ENCODE data around the gene CCDC28B. TPM values are rescaled to one million over a fixed set of nuclear protein-coding genes. Genes with fewer than 3 reads are reported as not detected.

CCDC28B gene
- polyA plus RNA-seq, 1 donor from 2014 or later: 14.0 TPM

DNA sequence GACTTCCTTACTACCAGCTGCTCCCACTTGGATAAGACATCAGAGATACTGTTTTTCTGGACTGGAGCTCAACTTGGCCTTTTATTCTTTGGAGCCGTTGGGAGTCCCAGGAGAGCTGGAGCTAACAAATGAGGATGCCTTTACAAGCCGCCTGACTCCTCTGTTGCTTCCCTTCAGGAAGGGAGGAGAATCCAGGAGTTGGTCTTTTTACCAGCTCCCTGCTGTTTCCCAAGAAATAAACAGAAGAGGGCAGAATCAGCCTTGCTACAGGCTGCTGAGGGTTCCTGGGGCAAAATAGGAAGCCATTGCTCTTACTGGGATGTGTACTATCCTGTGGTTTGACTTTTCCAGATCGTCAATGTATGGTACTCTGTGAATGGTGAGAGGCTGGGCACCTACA, 23.3 kb downstream of the CCDC28B start:
- Mint-ChIP-seq H3K9me3 (no peaks in the 10 kb centered on the region), H3K4me1 (peaks cover 12 to 27% (median 25%) of the 10 kb centered on the region in 3 donors), H3K27me3 (no peaks in the 10 kb centered on the region), H3K27ac (peak overlapping the region; percentile 23 to 99 (median 75)), H3K4me3 (peak overlapping the region; percentile 38 to 98 (median 86)), H3K36me3 (peaks cover 2% of the 10 kb centered on the region)

DNA sequence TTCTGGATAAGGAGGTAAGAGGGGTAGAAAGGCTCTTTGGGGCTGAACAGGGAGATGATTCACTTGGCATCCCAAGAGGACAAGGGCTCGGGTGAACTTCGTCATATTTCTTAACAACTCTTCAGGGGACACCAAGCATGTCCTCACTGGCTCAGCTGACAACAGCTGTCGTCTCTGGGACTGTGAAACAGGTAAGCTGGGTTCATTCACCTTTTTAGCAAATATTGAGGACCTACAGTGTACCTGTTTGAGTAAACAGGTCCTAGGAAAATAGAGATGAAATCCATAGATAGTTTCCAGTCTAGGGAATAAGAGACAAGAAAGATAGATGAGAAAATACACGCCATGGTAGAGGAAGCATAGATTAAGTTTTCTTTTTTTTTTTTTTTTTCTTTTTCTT, 23.9 kb downstream of the CCDC28B start:
- H3K27me3 Mint-ChIP-seq: no peaks in the 10 kb centered on the region

DNA sequence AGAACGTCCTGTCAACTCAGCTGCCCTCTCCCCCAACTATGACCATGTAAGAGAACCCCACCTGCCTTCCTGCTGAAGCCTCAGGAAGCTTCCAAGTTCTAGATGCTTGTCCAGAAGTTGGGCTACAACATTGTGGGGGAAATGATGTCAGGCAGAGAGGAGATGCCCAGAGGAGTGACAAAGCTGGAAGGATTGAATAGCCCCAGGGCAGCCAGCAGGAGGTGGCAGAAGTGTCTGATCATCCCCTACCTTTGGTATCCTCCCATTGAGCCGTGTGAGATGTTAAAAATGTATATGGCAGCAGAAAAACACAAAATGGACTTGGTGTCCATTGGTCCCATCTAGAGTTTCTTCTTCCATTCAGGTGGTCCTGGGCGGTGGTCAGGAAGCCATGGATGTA, 28.4 kb downstream of the CCDC28B start:
- peaks cover 7% of the 10 kb centered on the region for H3K36me3 Mint-ChIP-seq
- no peaks in the 10 kb centered on the region for H3K9me3 Mint-ChIP-seq
- H3K27ac Mint-ChIP-seq: peak overlapping the region in 1 of 3 donors; percentile 53
- H3K27me3 Mint-ChIP-seq: no peaks in the 10 kb centered on the region
- peaks cover 5 to 15% (median 7%) of the 10 kb centered on the region in 3 donors for H3K4me1 Mint-ChIP-seq
- peak overlapping the region in 1 of 4 donors; percentile 52 for H3K4me3 Mint-ChIP-seq

More for the DNA sequence above, 23.9 kb downstream of the CCDC28B start:
- Mint-ChIP-seq H3K36me3 (peaks cover 2% of the 10 kb centered on the region), H3K27ac (peak overlapping the region; percentile 23 to 90 (median 75)), H3K9me3 (no peaks in the 10 kb centered on the region), H3K4me3 (peak overlapping the region in 3 of 4 donors; percentile 78 to 98 (median 93)), H3K4me1 (peaks cover 12 to 27% (median 24%) of the 10 kb centered on the region in 3 donors)

DNA sequence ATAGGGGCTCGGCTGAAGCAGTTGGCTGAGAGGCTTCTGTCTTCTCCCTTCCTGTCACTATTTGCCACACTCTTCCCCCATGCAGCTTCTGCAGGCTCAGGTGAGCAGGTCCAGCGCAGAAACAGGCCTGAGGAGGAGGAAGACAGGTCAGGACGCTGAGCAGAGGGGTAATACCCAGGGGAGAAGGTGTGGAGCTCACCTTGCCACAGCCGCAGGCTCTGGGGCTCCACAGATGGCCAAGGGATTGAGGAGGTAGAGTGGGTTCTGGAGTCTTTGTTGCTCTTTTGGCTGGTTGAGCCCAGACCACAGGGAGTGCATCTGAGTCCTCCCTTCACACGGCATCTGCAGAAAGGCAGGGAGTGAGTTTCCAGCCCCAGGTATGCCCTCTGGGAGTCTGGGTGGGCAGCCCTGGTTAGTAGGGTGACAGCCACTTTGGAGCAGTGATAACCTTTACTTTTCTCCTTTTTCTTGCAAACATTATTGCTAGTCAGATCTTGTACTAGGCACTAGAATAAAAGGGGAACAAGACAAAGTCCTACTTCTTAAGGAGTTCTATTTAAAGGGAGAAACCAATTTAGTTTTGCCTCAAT, 31.5 kb downstream of the CCDC28B start:
- no peak overlapping the region for H3K4me3 Mint-ChIP-seq

DNA sequence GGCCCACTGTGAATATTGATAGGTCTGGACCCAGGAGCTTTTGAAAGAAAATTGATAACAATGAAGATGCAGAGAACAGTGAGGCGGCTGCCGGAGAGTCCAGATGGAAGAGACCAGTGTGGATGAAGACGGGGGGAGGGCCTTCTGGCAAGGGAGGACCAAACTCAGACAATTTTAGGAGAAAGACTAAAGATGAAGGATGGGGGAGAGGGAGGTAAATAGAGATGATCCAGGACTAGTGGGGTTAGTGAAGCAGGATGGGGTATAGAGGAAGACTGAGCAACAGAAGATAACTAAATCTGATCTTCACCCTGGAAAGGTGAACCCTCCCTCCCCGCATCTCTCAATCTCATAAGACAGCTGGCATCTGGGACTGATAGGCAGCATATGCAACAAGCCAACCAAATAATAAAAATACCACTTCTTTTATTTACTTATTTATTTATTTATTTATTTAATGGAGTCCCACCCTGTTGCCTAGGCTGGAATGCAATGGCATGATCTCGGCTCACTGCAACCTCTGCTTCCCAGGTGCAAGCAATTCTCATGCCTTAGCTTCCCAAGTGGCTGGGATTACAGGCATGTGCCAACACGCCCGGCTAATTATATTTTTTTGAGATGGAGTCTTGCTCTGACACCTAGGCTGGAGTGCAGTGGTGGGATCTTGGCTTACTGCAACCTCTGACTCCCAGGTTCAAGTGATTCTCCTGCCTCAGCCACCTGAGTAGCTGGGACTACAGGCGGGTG, 32.3 kb downstream of the CCDC28B start:
- H3K36me3 Mint-ChIP-seq: peaks cover 5% of the 10 kb centered on the region
- peaks cover 0 to 7% (median 2%) of the 10 kb centered on the region in 3 donors for H3K4me1 Mint-ChIP-seq
- no peaks in the 10 kb centered on the region for H3K9me3 Mint-ChIP-seq
- peak overlapping the region in 1 of 3 donors; percentile 64 for H3K27ac Mint-ChIP-seq
- H3K4me3 Mint-ChIP-seq: no peak overlapping the region
- H3K27me3 Mint-ChIP-seq: no peaks in the 10 kb centered on the region

More for the DNA sequence above, 31.5 kb downstream of the CCDC28B start:
- Mint-ChIP-seq H3K27ac (no peak overlapping the region), H3K9me3 (no peaks in the 10 kb centered on the region), H3K27me3 (no peaks in the 10 kb centered on the region), H3K36me3 (peaks cover 5% of the 10 kb centered on the region), H3K4me1 (peaks cover 0 to 8% (median 3%) of the 10 kb centered on the region in 3 donors)

DNA sequence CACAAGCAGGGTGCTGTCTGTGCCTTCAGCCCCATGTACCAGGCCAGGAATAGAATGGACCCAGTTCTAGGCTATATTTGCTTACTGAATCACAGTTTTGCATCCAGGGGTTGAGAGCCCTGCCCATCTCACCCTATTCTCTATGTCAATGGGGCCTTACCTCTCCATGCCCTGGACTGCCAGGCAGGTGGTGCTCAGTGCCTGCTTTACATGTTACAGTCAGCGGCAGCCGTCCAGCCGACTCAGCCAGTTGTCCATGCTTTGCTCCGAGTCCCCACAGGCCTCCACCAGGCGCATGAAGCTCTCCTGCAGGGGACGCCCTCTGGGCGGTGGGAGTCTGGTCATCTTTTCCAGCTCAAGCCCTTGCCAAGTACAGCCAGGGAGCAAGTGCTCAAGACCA, 34.4 kb downstream of the CCDC28B start:
- H3K4me1 Mint-ChIP-seq: peaks cover 4 to 8% (median 4%) of the 10 kb centered on the region in 3 donors
- no peaks in the 10 kb centered on the region for H3K9me3 Mint-ChIP-seq
- H3K27me3 Mint-ChIP-seq: no peaks in the 10 kb centered on the region
- H3K27ac Mint-ChIP-seq: no peak overlapping the region
- H3K36me3 Mint-ChIP-seq: peaks cover 5% of the 10 kb centered on the region
- H3K4me3 Mint-ChIP-seq: no peak overlapping the region

DNA sequence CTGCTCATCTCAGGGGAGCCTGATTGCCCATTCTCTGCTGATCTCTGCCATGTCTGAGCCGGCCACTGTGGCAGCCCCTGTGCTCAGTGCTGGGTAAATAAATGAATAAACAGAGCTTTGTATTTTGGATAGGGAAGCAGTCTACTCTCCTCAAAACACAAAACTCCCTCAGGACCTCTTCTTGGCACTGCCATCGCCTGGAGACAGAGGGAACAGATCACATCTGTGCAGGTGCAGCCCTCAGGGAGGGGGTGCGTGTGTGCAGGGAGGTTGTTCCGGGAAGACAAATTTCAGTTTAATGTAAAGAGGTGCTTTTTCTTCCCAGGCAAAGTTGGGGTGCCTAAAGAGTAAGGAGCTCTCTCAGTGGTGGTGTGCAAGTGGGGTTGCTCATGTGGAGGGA, 38.9 kb downstream of the CCDC28B start:
- peak overlapping the region in 1 of 3 donors; percentile 81 for H3K27ac Mint-ChIP-seq
- H3K4me3 Mint-ChIP-seq: peak overlapping the region; percentile 81 to 96 (median 92)
- H3K36me3 Mint-ChIP-seq: no peaks in the 10 kb centered on the region
- no peaks in the 10 kb centered on the region for H3K27me3 Mint-ChIP-seq
- H3K9me3 Mint-ChIP-seq: no peaks in the 10 kb centered on the region
- H3K4me1 Mint-ChIP-seq: peaks cover 10 to 16% (median 15%) of the 10 kb centered on the region in 3 donors

DNA sequence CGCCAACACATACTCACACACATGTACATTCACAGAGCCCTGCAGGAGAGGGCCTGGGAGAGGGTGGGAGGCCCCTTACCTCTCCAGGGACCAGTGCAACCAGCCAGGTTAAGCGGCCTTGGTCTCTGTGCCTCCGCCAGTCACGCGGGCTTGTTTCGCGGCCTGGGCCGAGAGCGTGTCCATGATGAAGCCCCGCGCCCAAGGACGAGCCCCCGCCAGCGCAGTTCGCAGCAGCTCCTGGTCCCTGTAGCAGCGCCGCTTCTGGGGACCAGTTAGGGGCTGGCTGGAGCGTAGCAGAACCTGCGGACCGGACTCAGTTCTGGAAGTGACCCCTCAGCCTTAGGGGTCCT, 39.4 kb downstream of the CCDC28B start:
- H3K27me3 Mint-ChIP-seq: no peaks in the 10 kb centered on the region
- peak overlapping the region in 1 of 3 donors; percentile 81 for H3K27ac Mint-ChIP-seq
- no peaks in the 10 kb centered on the region for H3K36me3 Mint-ChIP-seq
- H3K9me3 Mint-ChIP-seq: no peaks in the 10 kb centered on the region
- H3K4me1 Mint-ChIP-seq: peaks cover 10 to 16% (median 15%) of the 10 kb centered on the region in 3 donors
- peak overlapping the region; percentile 89 to 96 (median 94) for H3K4me3 Mint-ChIP-seq

DNA sequence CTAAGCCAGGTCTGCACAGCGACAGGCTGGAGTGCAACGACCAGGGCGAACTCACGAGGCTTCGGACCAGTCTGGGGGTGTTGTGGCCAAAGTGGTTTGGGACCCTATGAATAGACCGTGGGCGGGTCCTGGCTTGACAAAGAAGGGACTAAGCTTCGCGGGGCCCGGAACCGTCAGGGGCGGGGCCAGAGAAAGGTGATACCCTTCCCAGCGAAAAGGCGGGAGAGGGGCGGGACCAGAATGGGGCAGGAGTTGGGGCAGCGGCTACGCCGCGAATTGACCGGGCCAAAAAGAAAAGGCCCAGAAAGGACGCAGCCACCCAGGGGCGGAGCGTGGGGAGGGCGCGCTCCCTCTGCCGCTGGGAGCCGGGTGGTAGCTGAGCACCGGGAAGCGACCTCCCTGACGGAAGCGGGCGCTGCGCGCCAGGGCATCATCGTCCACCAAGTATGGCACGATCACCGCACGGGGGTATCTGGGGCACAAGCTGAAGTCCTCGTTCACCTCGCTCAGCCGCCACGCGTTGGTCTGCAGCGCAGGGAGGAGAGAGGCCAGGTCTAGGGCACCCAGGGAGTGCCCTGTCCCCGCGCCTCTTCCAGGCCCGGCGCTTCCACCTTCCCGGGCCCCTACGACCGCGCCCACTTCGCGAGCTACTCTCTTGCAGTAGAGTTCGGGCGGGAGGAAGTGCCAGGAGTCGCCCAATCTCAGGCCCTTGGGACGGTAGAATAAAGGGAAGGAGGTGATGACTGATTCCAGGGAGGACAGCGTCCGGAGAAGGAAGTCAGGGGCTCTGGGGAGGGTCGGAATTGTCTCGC, 40.0 kb downstream of the CCDC28B start:
- H3K27me3 Mint-ChIP-seq: no peaks in the 10 kb centered on the region
- no peaks in the 10 kb centered on the region for H3K9me3 Mint-ChIP-seq
- H3K27ac Mint-ChIP-seq: peak overlapping the region; percentile 51 to 81 (median 71)
- H3K36me3 Mint-ChIP-seq: no peaks in the 10 kb centered on the region
- H3K4me3 Mint-ChIP-seq: peak overlapping the region; percentile 89 to 96 (median 94)
- H3K4me1 Mint-ChIP-seq: peaks cover 10 to 16% (median 15%) of the 10 kb centered on the region in 3 donors

DNA sequence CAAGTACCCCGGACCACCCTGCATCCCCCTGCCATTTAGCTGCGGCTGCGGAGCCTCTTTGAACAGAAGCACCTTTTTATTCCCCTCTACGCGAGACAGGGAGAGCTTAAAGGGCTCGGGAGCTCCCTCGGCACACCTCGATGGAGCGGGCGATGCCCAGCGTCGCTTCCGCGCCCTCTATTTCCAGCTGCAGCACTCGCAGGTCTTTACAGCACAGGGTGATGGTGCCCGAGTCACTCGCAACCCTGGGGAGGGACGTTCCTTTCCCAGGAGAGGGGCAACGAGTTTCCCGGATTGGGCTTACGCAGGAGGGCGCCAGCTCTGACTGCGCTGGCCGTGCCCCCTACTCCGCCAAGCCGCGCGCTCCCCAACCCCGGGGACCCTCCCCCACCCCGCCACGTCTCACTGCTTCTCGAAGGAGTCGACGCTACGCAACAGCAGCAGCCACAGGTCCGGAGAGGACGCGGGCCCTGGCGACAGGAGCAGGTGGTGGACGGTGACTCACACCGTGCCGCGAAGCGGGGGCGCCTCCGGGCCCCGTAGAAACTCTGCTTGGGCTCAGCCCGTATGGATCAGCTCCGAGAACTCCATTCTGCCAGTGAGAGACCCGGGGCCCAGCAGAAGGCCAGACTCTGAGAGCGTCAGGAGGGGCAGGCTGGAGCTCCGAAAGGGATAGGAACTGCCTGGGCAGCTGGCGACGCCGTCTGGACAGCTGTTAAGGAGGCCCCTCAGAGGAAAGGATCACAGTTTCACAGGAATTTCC, 40.8 kb downstream of the CCDC28B start:
- Mint-ChIP-seq H3K4me1 (peaks cover 10 to 17% (median 16%) of the 10 kb centered on the region in 3 donors), H3K27ac (peak overlapping the region; percentile 51 to 81 (median 71)), H3K9me3 (no peaks in the 10 kb centered on the region), H3K4me3 (peak overlapping the region; percentile 89 to 96 (median 94)), H3K27me3 (no peaks in the 10 kb centered on the region), H3K36me3 (no peaks in the 10 kb centered on the region)

DNA sequence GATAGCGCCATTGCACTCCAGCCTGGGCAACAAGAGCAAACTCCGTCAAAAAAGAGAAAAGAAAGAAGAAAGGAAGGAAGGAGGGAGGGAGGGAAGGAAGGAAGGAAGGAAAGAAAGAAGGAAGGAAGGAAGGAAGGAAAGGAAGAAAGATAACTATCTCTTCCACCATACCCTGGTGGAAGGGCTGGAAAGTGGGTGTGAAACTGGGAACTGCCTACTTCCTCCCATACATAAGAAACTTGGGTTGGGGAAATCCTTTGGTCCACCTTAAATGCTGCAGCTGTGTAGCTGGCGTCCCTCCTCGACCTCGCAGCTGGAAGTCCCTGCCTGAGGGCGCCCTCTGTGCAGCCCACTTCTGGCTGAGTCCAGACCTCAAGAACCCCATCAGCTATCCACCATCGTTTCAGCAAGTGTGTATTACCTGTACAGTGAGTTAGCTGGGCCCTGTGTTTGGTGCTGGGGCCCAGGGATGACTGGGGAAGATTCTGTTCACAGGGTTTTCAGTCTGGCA, 42.0 kb downstream of the CCDC28B start:
- Mint-ChIP-seq H3K9me3 (no peaks in the 10 kb centered on the region), H3K4me1 (peaks cover 19 to 28% (median 28%) of the 10 kb centered on the region in 3 donors), H3K27me3 (no peaks in the 10 kb centered on the region), H3K36me3 (no peaks in the 10 kb centered on the region), H3K27ac (peak overlapping the region; percentile 61 to 71 (median 71)), H3K4me3 (peak overlapping the region in 3 of 4 donors; percentile 57 to 96 (median 95))

DNA sequence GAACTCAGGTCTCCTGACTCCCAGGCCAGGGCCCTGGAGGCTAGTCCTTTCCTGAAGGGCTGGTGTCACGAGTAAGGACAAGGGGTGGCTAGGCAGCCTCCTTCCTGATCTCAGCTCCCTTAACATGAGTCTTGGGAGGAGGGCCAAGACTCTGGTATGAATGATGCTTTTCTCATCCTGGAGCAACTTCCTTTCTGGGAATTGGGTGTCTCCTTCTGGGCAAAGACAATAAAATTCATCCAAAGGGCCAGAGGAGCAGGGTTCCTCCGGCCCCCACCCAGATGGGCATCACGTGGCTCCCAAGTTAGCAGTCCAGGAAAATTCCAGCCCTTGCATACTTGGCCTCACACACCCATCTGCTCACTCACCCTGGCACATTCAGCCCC, 46.5 kb downstream of the CCDC28B start, which contains the start of gene FAM167B:
TSS of gene FAM167B (plus strand) at position 335 of the 386 bp plus-strand sequence. CDS start 200 bp downstream, outside the sequence.
- H3K36me3 Mint-ChIP-seq: no peaks in the 10 kb centered on the region
- peaks cover 38 to 52% (median 51%) of the 10 kb centered on the region in 3 donors for H3K4me1 Mint-ChIP-seq
- peaks cover 2% of the 10 kb centered on the region for H3K27me3 Mint-ChIP-seq
- H3K27ac Mint-ChIP-seq: peak within 1 kb of the TSS; percentile 91 to 97 (median 95)
- peak within 1 kb of the TSS; percentile 25 to 86 (median 62) for H3K4me3 Mint-ChIP-seq
- no peaks in the 10 kb centered on the region for H3K9me3 Mint-ChIP-seq

DNA sequence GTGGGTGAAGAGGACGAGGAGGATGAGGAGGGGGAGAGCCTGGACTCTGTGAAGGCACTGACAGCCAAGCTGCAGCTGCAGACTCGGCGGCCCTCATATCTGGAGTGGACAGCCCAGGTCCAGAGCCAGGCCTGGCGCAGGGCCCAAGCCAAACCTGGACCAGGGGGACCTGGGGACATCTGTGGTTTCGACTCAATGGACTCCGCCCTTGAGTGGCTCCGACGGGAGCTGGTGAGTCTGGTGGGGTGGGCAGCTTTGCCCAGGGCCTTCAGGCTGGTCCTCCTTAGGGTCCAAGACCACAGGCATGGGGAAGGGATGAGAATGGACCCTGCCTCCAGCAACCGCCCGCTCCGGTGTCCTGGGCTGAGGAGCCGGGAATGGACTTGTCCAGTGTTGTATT, 47.1 kb downstream of the CCDC28B start:
- Mint-ChIP-seq H3K4me3 (peak overlapping the region in 2 of 4 donors; percentile 18 to 84), H3K9me3 (no peaks in the 10 kb centered on the region), H3K27ac (peak overlapping the region; percentile 91 to 97 (median 95)), H3K4me1 (peaks cover 42 to 53% (median 51%) of the 10 kb centered on the region in 3 donors), H3K36me3 (no peaks in the 10 kb centered on the region), H3K27me3 (peaks cover 2% of the 10 kb centered on the region)

Data from IgD-negative memory B cell (primary cell).